Ovary (tissue), 9 donors: Measurements from ENCODE around the gene PAX6. TPM values are rescaled to one million over a fixed set of nuclear protein-coding genes. Genes with fewer than 3 reads are reported as not detected.

Experiments
- DNase-seq, 5 donors: peaks; one replicate each; pipeline ENCODE4 v3.0.0-alpha.2; 2019 to 2020
- H3K27ac ChIP-seq, 2 donors: fragments of 200-600 bp; one replicate each; pipeline versions ENCODE4 v1.5.1 to v1.8.0; 2019 to 2022
- H3K27me3 ChIP-seq: fragments of 200-600 bp; one replicate; pipeline ENCODE4 v1.8.0; 2022
- H3K36me3 ChIP-seq: fragments of 200-600 bp; sonication (generic); one replicate; pipeline ENCODE4 v1.5.1; 2019
- H3K4me1 ChIP-seq: one replicate; pipeline ENCODE4 v1.8.1; 2013; ENCODE audit warnings: mild to moderate bottlenecking, moderate library complexity; ENCODE audit not compliant: insufficient read depth
- H3K4me3 ChIP-seq: fragments of 200-600 bp; sonication (generic); one replicate; pipeline ENCODE4 v1.5.1; 2017
- H3K9me3 ChIP-seq, 2 donors: fragments of 200-600 bp in 1 of 2; sonication (generic) in 1 of 2; one replicate each; pipeline versions ENCODE4 v1.5.1 to v1.8.1; 2013 to 2019; ENCODE audit warnings: mild to moderate bottlenecking in 1 of 2, moderate library complexity in 1 of 2
- CTCF ChIP-seq, 3 donors: fragments of 450-650 bp in 2 of 3; fragments of 200-600 bp in 1 of 3; IDR thresholded peaks; one replicate each; pipeline versions ENCODE4 v1.5.1 to v1.8.0; 2016 to 2022; ENCODE audit warnings: antibody characterized with exemption in 3 of 3, mild to moderate bottlenecking in 1 of 3
- EP300 ChIP-seq: sonication (generic); formaldehyde crosslinking; IDR thresholded peaks from one replicate; pipeline ENCODE4 v1.6.1; 2017; ENCODE audit warnings: antibody characterized with exemption
- POLR2A ChIP-seq: fragments of 450-650 bp; IDR thresholded peaks from one replicate; pipeline ENCODE4 v1.6.1; 2017; ENCODE audit warnings: antibody characterized with exemption, mild to moderate bottlenecking, moderate library complexity
- WGBS, 3 donors: extraction: QIAGEN DNeasy Blood & Tissue Kit in 1 of 3; methylation state at CpG; one replicate each; pipeline versions ENCODE4 v1.1.5 to v1.1.7; 2013 to 2017; 5-methylcytosine and 5-hydroxymethylcytosine counted together
- intact Hi-C, 4 donors: fragments of 100-400 bp; cut with DNase I; formaldehyde crosslinking; loops; one replicate each; pipeline versions ENCODE4 v1.11.0 to v1.15.1; 2022 to 2023
- polyA plus RNA-seq, 2 donors: library from polyadenylated mRNA; stranded (reverse); fragments of 200-250 nt in 1 of 2; fragments of 350-450 nt in 1 of 2; fragmentation: Illumina TruSeq in 1 of 2; extraction: RNeasy Lipid Tissue Mini Kit (QIAGEN cat#74804) in 1 of 2; gene quantifications; one replicate each; pipeline ENCODE4 v1.2.3, GENCODE V29; 2013 to 2014
- total RNA-seq, 7 donors: library from RNA; depleted of rRNA in 2 of 7; stranded (reverse); fragments of >200 nt in 2 of 7; fragmentation: NEBNext Ultra II Directional in 3 of 7; extraction: Animal tissue kit (Norgen Biotek cat#: 25700) in 3 of 7; gene quantifications; one replicate each; pipeline versions ENCODE4 v1.1.0 to v1.2.4, GENCODE V29; 2016 to 2023
- donor health status: DM: no; HTN: no; CAD: no; lungs with moderate emphysema.
- donor health status: DM: no; HTN: no; CAD: no.
- donor health status: Bipolar disorder and iron deficiency.
- donor health status: DM: yes; HTN: yes; CAD: no.
- donor health status: DM: no; HTN: no; CAD: no.
- donor health status: DM: yes; HTN: yes; CAD: no.

PAX6 gene
- total and polyA plus RNA-seq, 9 donors = not detected

DNA sequence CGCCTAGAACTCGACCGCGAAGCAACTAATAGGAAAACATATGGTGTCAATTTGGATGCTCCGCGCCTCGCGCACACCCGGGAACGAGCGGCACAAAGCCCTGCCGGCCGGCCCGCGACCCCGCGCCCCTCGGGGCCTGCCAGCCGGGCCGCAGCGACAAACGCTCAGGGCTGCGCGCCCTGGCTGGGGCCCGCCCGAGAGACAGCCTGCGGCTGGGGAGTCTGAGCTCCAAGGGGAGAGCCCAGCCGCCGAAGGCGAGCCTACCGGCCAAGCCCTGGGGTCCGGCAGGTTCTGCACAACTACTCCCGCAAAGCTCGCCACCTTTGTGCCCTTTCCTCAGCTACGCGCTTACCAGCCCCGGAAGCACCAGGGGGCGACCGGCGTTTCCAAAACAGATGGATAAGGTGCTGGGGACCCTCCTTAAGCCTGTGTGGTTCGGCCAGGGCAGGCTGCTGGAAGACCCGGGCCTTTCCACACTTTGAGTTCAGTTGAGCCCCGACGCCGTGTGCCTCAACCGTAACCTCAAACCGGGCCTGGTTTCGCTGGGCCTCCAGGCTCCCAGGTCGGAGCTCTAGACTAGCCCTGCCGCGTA, 6.0 kb downstream of the PAX6 start:
- no peak for DNase-seq
- TF ChIP-seq CTCF (IDR thresholded peaks at IDR 0.05) = no peak
- no peak for TF ChIP-seq POLR2A
- no peak for TF ChIP-seq EP300
- peaks cover 6% of the 10 kb centered on the region for H3K27me3 ChIP-seq
- 3 to 7% (median 7%) methylated on average over 43 to 51 of the region's 51 CpGs for WGBS, 3 donors
- no peak overlapping the region for H3K27ac ChIP-seq
- no peak overlapping the region for H3K4me3 ChIP-seq
- no peaks in the 10 kb centered on the region for H3K36me3 ChIP-seq
- H3K4me1 ChIP-seq = no peaks in the 10 kb centered on the region
- intact Hi-C loops = no loop called here
- no peaks in the 10 kb centered on the region for H3K9me3 ChIP-seq

GRCh38 chr11:31804312-31805036, 6.6 kb downstream of the PAX6 start:
- intact Hi-C loops = no loop called here
- Histone ChIP-seq H3K27me3 (peaks cover 6% of the 10 kb centered on the region), H3K27ac (no peak overlapping the region), H3K36me3 (no peaks in the 10 kb centered on the region), H3K9me3 (no peaks in the 10 kb centered on the region), H3K4me3 (no peak overlapping the region), H3K4me1 (no peaks in the 10 kb centered on the region)
- TF ChIP-seq EP300 = no peak
- no peak for TF ChIP-seq POLR2A
- no peak for TF ChIP-seq CTCF (IDR thresholded peaks at IDR 0.05)
- no peak for DNase-seq
- WGBS, 3 donors = 6 to 7% (median 7%) methylated on average over 41 of the region's 41 CpGs

DNA sequence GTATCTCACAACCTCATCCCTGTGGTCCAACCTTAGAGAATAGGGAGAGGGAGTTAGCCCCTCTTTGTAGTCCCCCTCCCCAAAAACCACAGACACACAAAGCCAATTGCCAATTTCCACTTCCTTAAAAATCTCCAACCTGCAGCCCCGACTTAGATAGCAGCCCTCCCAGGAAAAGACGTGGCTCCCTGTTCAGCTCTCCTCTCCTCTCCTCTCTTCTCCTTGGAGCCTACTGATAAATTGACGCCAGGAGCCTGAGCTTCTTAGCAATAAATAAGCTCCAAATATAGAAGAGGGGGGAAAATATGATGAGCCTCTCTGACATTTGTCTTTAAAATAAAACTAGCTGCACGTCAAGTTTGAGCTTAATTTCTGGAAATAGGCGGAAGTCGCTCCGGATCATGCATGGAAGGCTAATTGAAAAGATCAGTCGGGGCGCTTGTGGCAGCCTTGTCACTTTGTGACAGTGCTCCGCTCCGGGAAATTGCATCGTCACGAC, 7.3 kb downstream of the PAX6 start:
- Histone ChIP-seq H3K27ac (no peak overlapping the region), H3K4me3 (no peak overlapping the region), H3K27me3 (peaks cover 6% of the 10 kb centered on the region), H3K9me3 (no peaks in the 10 kb centered on the region), H3K36me3 (no peaks in the 10 kb centered on the region), H3K4me1 (no peaks in the 10 kb centered on the region)
- intact Hi-C loops = no loop called here
- DNase-seq = no peak
- 7 to 14% (median 11%) methylated on average over 13 of the region's 13 CpGs for WGBS, 3 donors
- TF ChIP-seq POLR2A (no peak), CTCF (IDR thresholded peaks at IDR 0.05) (no peak), EP300 (no peak)

DNA sequence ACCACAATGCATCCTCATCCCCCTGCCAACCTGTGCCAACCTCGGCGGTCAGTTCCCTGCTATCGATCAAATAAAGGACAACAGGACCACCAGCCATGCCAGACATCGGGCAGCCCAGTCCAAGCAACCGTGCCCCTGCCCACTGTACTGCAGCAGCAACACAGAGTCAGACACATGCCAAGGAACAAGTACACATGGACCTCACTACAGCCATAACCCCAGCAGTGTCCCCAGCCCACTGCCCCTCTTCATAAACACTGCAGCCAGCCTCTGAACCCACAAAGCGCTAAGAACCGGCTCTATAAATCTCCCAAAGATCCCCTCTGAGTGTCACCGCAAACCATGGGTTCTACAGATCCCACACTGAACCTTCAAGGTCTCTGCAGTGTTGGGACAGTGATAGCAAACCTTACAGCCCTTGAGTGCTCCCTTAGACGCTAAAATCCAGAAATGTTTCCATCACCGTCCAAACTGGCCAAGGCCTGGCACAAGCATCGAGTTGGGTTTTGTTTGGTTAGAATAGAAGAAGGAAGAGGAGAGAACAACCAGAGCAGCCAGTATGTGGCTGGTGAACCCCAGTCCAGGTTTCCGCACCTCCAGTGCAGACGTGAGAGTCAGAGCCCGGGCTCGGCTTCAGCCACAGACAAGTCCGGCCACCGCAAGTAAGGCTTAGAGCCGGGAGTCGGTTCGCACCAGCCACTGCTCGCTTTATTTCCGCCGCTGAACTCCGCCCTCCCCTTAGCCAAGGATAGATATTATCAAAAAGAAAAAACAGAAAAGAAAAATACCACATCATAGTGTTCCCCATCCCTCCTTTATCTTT, 7.9 kb downstream of the PAX6 start:
- intact Hi-C loops = no loop called here
- 10 to 12% (median 11%) methylated on average over 24 of the region's 24 CpGs for WGBS, 3 donors
- H3K4me1 ChIP-seq = no peaks in the 10 kb centered on the region

More for the DNA sequence above, 7.9 kb downstream of the PAX6 start:
- DNase-seq = no peak
- H3K9me3 ChIP-seq = no peaks in the 10 kb centered on the region
- H3K4me3 ChIP-seq = no peak overlapping the region
- H3K27me3 ChIP-seq = peaks cover 6% of the 10 kb centered on the region
- TF ChIP-seq CTCF (IDR thresholded peaks at IDR 0.05) (no peak), POLR2A (no peak), EP300 (no peak)
- no peaks in the 10 kb centered on the region for H3K36me3 ChIP-seq
- H3K27ac ChIP-seq = no peak overlapping the region
